ENCODE measurements around the gene FSIP1.

FSIP1 gene

DNA sequence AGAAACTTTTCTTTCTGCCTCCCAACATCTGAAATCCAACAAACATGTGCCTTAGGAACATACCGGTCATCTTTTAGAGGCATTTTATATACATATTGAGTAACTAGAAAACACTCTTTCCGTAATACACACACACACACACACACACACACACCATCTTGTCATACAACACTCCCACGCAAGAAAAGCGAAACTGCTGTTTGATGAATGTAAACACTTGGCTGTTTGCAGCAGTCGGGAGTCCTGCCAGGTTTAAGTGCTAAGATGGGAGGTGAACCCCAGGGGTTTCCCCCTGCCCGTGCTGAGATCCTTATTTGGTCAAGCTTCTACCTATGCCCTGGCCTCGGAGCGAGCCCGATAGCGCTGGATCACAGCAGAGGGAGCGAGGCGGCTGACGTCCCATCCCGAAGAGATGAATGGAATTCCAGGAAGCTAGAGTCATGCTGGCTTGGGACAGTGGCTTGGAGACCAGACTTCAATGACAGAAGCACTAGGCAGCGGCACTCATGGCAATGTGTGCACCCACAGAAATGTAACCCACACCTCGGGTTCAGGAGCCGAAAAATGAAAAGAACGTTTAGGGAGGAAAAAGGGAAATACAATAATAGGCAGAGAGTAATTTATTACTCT lies 203.0 kb downstream of the FSIP1 start:
- no peak overlapping the region for H3K4me3 ChIP-seq (ENCODE audit: low read depth, low read length)
- TF ChIP-seq, protein P1, sequence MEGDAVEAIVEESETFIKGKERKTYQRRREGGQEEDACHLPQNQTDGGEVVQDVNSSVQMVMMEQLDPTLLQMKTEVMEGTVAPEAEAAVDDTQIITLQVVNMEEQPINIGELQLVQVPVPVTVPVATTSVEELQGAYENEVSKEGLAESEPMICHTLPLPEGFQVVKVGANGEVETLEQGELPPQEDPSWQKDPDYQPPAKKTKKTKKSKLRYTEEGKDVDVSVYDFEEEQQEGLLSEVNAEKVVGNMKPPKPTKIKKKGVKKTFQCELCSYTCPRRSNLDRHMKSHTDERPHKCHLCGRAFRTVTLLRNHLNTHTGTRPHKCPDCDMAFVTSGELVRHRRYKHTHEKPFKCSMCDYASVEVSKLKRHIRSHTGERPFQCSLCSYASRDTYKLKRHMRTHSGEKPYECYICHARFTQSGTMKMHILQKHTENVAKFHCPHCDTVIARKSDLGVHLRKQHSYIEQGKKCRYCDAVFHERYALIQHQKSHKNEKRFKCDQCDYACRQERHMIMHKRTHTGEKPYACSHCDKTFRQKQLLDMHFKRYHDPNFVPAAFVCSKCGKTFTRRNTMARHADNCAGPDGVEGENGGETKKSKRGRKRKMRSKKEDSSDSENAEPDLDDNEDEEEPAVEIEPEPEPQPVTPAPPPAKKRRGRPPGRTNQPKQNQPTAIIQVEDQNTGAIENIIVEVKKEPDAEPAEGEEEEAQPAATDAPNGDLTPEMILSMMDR (IDR thresholded peaks at IDR 0.05; ENCODE audit: borderline replicate concordance, insufficient read depth, low read depth, low read length) = no peak

DNA sequence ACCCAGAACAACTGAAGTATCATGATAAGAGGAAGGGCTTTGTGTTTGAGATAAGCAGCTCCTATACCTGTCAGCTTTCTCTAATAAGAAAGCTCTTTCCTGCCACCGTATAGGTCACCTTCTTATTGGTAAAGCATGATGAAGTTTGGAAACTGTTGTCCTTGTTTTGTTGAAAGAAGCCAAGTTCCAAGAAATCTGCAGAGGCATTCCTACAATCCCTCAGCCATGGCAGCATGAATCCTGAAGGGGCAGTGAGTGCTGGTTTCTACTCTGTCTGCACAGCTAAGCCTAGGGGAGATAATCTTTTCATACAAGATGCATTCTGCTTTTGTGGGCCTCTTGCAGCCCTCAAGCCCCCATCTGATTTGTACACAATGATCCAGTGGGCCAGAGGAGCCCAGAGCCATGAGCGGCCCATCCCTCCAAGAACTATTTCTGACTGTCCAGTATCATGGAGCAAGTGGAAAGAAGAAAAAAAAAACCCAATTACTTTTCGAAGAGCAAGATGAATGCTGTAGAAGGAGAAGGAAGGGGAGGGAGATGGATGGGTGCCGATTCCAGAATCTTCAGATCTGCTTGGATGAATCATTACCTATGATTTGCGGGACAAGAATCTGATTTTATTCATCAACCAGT lies 203.7 kb downstream of the FSIP1 start:
- H3K4me3 ChIP-seq (ENCODE audit: low read depth, low read length) = no peak overlapping the region

DNA sequence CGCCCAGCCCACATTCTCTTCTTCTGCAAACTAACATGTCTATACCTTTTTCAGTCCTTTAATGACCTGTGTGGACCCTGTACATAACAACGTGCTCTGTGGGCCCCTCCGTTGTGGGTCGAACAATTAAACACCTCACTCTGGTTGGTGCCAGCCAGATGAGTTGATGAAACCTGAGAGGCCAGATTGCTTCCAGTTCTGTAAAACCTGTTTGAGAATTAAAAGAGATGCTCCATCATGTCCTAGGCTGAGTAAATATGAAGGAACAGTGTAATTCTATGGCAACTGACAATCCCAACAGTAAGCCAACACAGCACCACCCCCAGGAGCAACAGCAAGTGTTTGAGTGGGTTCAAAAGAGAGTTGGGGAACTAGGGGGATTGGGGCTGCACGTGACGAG lies 207.5 kb downstream of the FSIP1 start:
- no peak overlapping the region for H3K4me3 ChIP-seq (ENCODE audit: low read depth, low read length)
- TF ChIP-seq, protein P1 (IDR thresholded peaks at IDR 0.05; ENCODE audit: borderline replicate concordance, insufficient read depth, low read depth, low read length) = no peak

More for the DNA sequence above, 203.7 kb downstream of the FSIP1 start:
- TF ChIP-seq, protein P1 (IDR thresholded peaks at IDR 0.05; ENCODE audit: borderline replicate concordance, insufficient read depth, low read depth, low read length) = no peak

DNA sequence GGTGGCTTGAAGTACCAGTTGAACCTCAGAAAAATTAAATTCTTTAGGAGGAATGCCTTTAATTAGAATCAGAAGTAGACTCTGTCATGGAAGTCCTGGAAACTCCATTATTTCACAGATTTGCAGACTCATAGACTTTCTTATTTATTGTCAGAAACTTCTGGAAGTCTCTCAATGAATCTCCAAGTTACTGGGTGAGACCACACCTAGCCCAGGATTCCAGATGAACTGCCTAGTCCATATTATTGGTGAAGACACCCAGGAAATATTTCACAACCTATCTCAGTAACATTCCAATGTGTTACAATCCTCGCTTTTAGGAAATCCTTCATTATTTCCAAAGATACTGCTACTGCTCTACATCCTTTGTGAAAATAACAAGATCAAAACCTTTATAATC lies 208.2 kb downstream of the FSIP1 start:
- H3K4me3 ChIP-seq (ENCODE audit: low read depth, low read length) = no peak overlapping the region

DNA sequence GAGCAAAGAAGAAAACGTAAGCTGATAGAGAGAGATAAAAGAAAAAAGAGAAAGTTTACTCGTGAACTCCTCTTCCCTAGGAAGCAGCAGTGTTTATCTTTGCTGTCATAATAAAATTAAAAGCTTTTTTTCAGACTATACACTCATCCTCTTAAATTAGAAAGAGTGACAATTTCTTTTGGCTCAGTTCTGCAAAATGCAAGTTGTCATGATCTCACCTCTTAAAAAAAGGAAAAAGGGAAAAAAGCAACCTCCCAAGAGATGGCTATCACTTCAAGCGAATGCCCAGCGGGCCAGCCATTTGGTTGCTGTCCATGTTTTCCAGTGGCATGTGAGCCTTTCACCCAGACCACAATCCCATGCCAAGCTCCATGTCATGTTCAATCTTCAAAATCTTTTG lies 208.8 kb downstream of the FSIP1 start:
- TF ChIP-seq, protein P1 (IDR thresholded peaks at IDR 0.05; ENCODE audit: borderline replicate concordance, insufficient read depth, low read depth, low read length) = no peak
- H3K4me3 ChIP-seq (ENCODE audit: low read depth, low read length) = no peak overlapping the region

More for the DNA sequence above, 208.2 kb downstream of the FSIP1 start:
- TF ChIP-seq, protein P1 (IDR thresholded peaks at IDR 0.05; ENCODE audit: borderline replicate concordance, insufficient read depth, low read depth, low read length) = no peak

DNA sequence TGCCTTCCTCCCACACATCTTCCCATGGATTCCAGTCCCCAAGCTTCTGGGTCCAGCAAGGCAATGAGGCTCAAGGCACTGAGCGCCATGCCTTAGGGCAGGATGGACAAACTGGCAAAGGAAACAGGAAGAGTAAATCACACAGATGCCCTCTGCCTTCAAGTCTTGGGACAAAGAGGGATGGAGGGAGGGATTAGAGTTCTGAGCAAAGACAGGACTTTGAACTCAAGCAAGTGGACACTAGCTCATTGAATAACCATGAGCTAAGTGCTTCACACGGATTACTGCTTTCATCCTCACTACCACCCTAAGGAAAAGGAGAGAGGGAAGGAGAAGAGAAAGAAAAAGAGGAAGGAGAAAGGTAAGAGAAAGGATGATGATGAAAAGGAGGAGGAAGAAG lies 209.4 kb downstream of the FSIP1 start:
- no peak overlapping the region for H3K4me3 ChIP-seq (ENCODE audit: low read depth, low read length)
- TF ChIP-seq, protein P1 (IDR thresholded peaks at IDR 0.05; ENCODE audit: borderline replicate concordance, insufficient read depth, low read depth, low read length) = no peak

DNA sequence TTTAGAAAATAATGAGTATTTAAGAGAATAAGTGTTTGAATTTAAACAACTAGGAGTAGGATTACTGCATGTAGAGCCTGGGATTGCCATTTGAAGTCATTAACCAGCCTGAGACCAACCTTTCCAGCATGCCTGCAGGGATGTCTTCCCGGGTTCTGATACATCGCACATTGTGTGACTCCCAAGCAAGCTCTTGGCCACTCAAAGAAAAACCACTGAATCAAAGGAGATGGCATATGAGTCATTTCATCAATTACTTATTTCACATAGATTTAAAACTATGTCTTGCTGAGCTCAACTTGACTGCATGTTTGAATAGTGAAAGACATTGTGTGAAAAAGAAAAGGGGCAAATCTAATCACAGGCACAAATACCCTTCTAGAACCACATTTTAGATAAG lies 216.8 kb downstream of the FSIP1 start:
- TF ChIP-seq, protein P1 (IDR thresholded peaks at IDR 0.05; ENCODE audit: borderline replicate concordance, insufficient read depth, low read depth, low read length) = no peak
- no peak overlapping the region for H3K4me3 ChIP-seq (ENCODE audit: low read depth, low read length)

Measured in GM12875 (cell line).